Measurements from ENCODE around the gene ITIH4. TPM values are rescaled to one million over a fixed set of nuclear protein-coding genes. Genes with fewer than 3 reads are reported as not detected.

ITIH4 gene
- total and polyA plus RNA-seq, 4 donors = 4.5 to 33.8 (median 12.0) TPM

DNA sequence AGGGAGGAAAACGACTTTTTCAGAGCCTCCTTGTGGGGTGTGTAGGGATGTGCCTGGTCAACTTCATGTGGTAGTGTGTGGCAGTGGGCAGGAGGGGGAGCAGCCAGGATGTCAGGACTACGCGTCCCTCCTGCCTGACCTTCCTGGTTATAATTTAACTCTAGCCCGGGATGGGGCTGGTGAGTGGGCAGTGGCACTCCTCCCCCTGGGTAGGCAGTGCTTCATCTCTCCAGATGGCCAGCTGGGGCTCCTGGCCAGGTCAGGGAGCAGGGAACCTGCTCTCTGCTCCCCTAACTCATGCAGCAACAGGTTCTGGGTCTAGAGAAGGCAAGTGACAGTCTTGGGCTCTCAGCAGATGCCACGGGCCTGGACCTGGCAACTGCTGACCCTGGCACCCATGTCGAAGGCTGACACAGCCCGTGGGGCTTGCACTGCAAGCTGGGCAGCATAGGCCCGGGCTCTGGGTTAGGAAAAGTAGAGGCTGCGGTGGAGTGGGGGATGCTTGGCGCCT, 2.6 kb downstream of the ITIH4 start:
- Histone ChIP-seq H3K4me3 (no peak overlapping the region), H3K9ac (ENCODE audit: insufficient read depth in 1 of 2, low read length in 2 of 2) (no peak overlapping the region), H3K4me1 (ENCODE audit: control insufficient read depth in 5 of 5, insufficient read depth in 5 of 5, low read length in 5 of 5) (peaks cover 0 to 6% (median 0%) of the 10 kb centered on the region in 5 donors), H3K27ac (ENCODE audit: low read depth in 1 of 2, low read length in 1 of 2) (no peak overlapping the region), H3K9me3 (ENCODE audit: control insufficient read depth in 4 of 4, insufficient read depth in 3 of 4, low read length in 3 of 4) (no peaks in the 10 kb centered on the region), H3K36me3 (ENCODE audit: control insufficient read depth in 4 of 4, insufficient read depth in 4 of 4, low read length in 4 of 4) (peaks cover 0 to 12% (median 1%) of the 10 kb centered on the region in 4 donors), H3K27me3 (ENCODE audit: control insufficient read depth in 3 of 3, insufficient read depth in 3 of 3, low read length in 2 of 3) (no peaks in the 10 kb centered on the region)
- DNase-seq (no peak), ATAC-seq (ENCODE audit: insufficient read depth, low FRiP score) (no peak)
- WGBS, 2 donors = 69 to 85% methylated on average over 10 of the region's 10 CpGs
- TF ChIP-seq, protein P1, sequence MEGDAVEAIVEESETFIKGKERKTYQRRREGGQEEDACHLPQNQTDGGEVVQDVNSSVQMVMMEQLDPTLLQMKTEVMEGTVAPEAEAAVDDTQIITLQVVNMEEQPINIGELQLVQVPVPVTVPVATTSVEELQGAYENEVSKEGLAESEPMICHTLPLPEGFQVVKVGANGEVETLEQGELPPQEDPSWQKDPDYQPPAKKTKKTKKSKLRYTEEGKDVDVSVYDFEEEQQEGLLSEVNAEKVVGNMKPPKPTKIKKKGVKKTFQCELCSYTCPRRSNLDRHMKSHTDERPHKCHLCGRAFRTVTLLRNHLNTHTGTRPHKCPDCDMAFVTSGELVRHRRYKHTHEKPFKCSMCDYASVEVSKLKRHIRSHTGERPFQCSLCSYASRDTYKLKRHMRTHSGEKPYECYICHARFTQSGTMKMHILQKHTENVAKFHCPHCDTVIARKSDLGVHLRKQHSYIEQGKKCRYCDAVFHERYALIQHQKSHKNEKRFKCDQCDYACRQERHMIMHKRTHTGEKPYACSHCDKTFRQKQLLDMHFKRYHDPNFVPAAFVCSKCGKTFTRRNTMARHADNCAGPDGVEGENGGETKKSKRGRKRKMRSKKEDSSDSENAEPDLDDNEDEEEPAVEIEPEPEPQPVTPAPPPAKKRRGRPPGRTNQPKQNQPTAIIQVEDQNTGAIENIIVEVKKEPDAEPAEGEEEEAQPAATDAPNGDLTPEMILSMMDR (IDR thresholded peaks at IDR 0.05; ENCODE audit: control extremely low read depth, extremely low read depth) = no peak

DNA sequence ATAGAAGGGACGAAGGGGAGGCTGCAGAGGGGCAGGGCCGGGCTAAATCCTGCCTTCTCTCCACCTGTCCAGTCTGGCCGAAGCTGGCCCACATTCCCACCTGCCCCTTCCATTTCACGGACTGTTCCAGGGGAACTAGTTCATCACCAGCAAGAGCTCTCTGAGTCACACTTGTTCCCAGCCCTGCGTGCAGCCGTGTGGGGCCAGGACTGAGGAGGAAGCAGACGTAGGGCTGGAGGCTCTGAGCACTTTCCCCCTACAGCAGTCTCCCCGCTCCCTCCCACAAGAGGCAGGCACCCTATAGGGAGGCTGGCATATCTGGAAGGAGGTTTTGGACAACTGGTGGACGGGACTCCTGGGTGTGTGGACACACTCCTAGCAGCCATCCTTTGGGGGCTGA, 3.0 kb downstream of the ITIH4 start:
- no peak overlapping the region for H3K4me3 ChIP-seq
- no peak overlapping the region for H3K27ac ChIP-seq (ENCODE audit: low read depth in 1 of 2, low read length in 1 of 2)
- DNase-seq = no peak
- H3K4me1 ChIP-seq (ENCODE audit: control insufficient read depth in 5 of 5, insufficient read depth in 5 of 5, low read length in 5 of 5) = peaks cover 0 to 6% (median 0%) of the 10 kb centered on the region in 5 donors
- no peaks in the 10 kb centered on the region for H3K9me3 ChIP-seq (ENCODE audit: control insufficient read depth in 4 of 4, insufficient read depth in 3 of 4, low read length in 3 of 4)
- WGBS, 2 donors = 71 to 73% methylated on average over 9 of the region's 9 CpGs
- ATAC-seq (ENCODE audit: insufficient read depth, low FRiP score) = no peak
- no peak overlapping the region for H3K9ac ChIP-seq (ENCODE audit: insufficient read depth in 1 of 2, low read length in 2 of 2)
- H3K27me3 ChIP-seq (ENCODE audit: control insufficient read depth in 3 of 3, insufficient read depth in 3 of 3, low read length in 2 of 3) = no peaks in the 10 kb centered on the region
- TF ChIP-seq, protein P1 (IDR thresholded peaks at IDR 0.05; ENCODE audit: control extremely low read depth, extremely low read depth) = no peak
- peaks cover 0 to 12% (median 1%) of the 10 kb centered on the region in 4 donors for H3K36me3 ChIP-seq (ENCODE audit: control insufficient read depth in 4 of 4, insufficient read depth in 4 of 4, low read length in 4 of 4)

DNA sequence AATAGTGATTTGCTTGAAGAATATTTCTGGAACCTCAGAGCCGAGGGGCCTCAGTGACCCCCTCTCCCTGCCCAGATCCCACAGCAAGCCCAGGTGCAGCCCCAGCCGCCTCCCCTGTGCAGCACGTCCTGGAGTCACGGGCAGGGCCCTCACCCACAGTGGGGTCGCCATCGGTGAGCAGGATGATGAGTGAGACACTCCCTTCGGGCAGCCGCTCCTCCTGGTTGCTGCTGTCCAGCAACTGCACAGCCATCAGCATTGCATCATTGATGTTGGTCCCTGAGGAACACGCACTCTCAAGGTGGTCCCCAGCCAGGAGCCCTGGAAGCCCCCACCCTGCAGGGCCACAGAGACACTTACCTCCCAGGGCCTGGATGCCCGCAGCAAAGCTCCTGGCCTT, 6.4 kb downstream of the ITIH4 start:
- no peak for ATAC-seq (ENCODE audit: insufficient read depth, low FRiP score)
- no peak for DNase-seq
- H3K4me1 ChIP-seq (ENCODE audit: control insufficient read depth in 5 of 5, insufficient read depth in 5 of 5, low read length in 5 of 5) = peaks cover 0 to 6% (median 0%) of the 10 kb centered on the region in 5 donors
- no peaks in the 10 kb centered on the region for H3K9me3 ChIP-seq (ENCODE audit: control insufficient read depth in 4 of 4, insufficient read depth in 3 of 4, low read length in 3 of 4)
- WGBS, 2 donors = 93 to 95% methylated on average over 10 of the region's 10 CpGs
- no peaks in the 10 kb centered on the region for H3K27me3 ChIP-seq (ENCODE audit: control insufficient read depth in 3 of 3, insufficient read depth in 3 of 3, low read length in 2 of 3)
- H3K27ac ChIP-seq (ENCODE audit: low read depth in 1 of 2, low read length in 1 of 2) = no peak overlapping the region
- H3K9ac ChIP-seq (ENCODE audit: insufficient read depth in 1 of 2, low read length in 2 of 2) = no peak overlapping the region
- no peak overlapping the region for H3K4me3 ChIP-seq
- H3K36me3 ChIP-seq (ENCODE audit: control insufficient read depth in 4 of 4, insufficient read depth in 4 of 4, low read length in 4 of 4) = peaks cover 0 to 12% (median 1%) of the 10 kb centered on the region in 4 donors
- TF ChIP-seq, protein P1 (IDR thresholded peaks at IDR 0.05; ENCODE audit: control extremely low read depth, extremely low read depth) = no peak

DNA sequence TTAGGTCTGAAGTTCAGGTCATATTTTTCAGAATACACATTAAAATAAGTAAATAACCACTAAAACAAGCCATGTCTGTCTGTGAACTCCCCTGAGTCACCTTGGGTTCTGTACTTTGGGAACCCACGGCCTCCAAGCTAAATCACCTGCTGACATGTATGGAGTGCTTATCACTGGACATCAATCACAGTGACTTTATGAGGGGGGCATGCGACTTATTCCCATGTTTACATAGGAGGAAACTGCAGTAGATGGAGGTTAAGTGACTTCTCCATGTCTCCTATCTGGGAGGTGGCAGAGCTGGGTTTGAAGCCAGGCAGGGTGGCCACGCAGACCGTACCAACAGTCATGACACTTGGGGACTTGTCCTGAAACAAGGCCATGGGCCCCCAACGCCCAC, 8.1 kb downstream of the ITIH4 start:
- Histone ChIP-seq H3K4me1 (ENCODE audit: control insufficient read depth in 5 of 5, insufficient read depth in 5 of 5, low read length in 5 of 5) (no peaks in the 10 kb centered on the region), H3K36me3 (ENCODE audit: control insufficient read depth in 4 of 4, insufficient read depth in 4 of 4, low read length in 4 of 4) (peaks cover 0 to 12% (median 1%) of the 10 kb centered on the region in 4 donors), H3K4me3 (no peak overlapping the region), H3K9ac (ENCODE audit: insufficient read depth in 1 of 2, low read length in 2 of 2) (no peak overlapping the region), H3K9me3 (ENCODE audit: control insufficient read depth in 4 of 4, insufficient read depth in 3 of 4, low read length in 3 of 4) (no peaks in the 10 kb centered on the region), H3K27ac (ENCODE audit: low read depth in 1 of 2, low read length in 1 of 2) (no peak overlapping the region), H3K27me3 (ENCODE audit: control insufficient read depth in 3 of 3, insufficient read depth in 3 of 3, low read length in 2 of 3) (no peaks in the 10 kb centered on the region)
- TF ChIP-seq, protein P1 (IDR thresholded peaks at IDR 0.05; ENCODE audit: control extremely low read depth, extremely low read depth) = no peak
- no peak for DNase-seq
- ATAC-seq (ENCODE audit: insufficient read depth, low FRiP score) = no peak
- 92 to 93% methylated on average over 5 of the region's 5 CpGs for WGBS, 2 donors

Data from lung (tissue), 12 donors.